GM19351 (cell line): Measurements from ENCODE around the gene GLUD2.
A peak's percentile ranks its signal among the peaks of the same experiment; 100 is the strongest.
"Not testable (repeated sequence)": the region's sequence is repeated elsewhere in the genome, so short reads cannot be mapped to it uniquely, and the experiment has no call there.

Experiments used
- ATAC-seq: cut with Tn5 transposase; IDR thresholded peaks from one replicate; pipeline ENCODE4 v1.9.1; 2021; ENCODE audit warnings: mild to moderate bottlenecking, moderate library complexity; ENCODE audit not compliant: unreplicated experiment

The GLUD2 gene

GRCh38 chrX:121047441-121048419 lies at the start of gene GLUD2:
Gene GLUD2, plus strand, starts transcription at chrX:121047610. Its CDS starts 75 bp downstream, at chrX:121047685.
- ATAC-seq = peak; percentile 84

GRCh38 chrX:120999413-120999812 lies 48.0 kb upstream of the GLUD2 start:
- peak; percentile 70 for ATAC-seq

DNA sequence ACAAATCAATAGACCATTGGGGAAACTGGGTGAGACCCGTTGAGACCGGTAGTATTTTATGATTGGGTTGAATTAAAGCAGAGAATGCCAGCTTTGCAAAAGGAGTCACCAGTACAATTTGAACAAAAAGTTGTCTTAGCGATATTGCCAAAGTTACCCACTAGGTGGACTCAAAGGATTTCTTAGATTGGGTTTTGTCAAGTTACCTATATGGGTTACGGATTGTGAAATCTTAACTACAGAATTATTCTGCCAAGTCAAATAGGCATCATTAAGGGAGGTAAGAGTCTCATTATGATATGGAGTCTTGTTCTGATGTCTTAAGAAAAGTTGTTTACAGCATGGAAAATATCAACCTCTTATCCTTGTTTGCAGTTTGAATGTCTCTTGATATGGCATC lies 46.8 kb upstream of the GLUD2 start:
- ATAC-seq = no peak

- ATAC-seq = no peak
Measured at GRCh38 chrX:121008920-121009319, 38.5 kb upstream of the GLUD2 start.

DNA sequence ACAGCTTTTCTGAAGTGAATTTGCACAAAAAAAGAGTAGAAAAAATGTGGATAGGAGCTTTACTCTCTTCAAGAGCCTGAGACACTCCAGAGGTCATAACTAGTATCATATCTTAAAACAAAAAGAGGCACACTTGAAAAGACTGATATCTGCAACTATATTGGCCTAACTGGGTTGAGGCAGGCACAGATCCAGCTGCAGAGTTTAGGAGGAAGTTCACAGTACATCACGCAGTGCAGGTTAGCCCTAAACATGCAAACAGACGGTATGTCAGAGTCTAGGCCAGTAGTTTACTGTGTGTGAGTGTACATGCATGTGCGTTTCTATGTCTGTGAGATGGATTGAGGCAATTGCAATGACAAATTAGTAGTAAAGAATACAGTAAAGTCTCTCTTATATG lies 37.6 kb upstream of the GLUD2 start:
- no peak for ATAC-seq

GRCh38 chrX:121010218-121010617 lies 37.2 kb upstream of the GLUD2 start:
- no peak for ATAC-seq

DNA sequence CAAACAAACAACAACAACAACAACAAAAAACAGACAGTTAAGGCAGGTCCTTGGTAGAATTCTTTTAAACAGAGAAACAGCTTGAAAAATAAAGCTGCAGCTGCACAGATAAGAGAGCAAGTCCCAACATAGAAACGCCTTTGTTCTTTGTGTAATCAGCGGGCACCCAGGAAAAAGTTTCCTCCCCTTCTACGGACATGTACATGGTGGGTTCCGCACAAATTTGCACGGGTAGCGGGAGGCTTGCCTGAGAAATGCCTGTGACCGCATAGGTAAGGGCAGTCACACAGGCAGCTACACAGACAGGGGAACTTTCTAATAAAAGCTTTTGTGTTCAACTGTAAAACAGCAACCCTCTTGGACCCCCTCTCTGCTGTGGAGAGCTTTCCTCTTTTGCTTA lies 36.2 kb upstream of the GLUD2 start:
- no peak for ATAC-seq

- ATAC-seq = no peak
Measured at GRCh38 chrX:121013897-121014455, 33.4 kb upstream of the GLUD2 start.

DNA sequence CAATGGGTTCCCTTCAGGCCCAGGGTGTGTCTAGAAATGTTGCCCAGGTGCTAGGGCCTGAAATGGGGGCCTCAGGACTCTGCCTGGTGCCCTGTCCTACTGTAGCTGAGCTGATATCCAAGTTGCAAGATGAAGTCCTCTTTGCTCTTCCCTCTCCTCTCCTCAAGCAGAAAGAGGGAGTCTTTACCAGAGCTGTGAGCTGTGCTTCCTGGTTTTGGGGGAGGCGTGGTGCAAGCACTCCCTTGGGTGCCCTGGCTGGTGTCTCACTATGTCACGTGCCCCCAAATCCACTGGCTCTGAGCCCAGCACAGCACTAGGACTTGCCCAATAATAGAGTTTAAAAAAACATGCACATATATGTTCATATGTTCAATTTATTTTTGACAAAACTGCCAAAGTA lies 32.6 kb upstream of the GLUD2 start:
- no peak for ATAC-seq

- no peak for ATAC-seq
Measured at GRCh38 chrX:121028419-121028818, 19.0 kb upstream of the GLUD2 start.

DNA sequence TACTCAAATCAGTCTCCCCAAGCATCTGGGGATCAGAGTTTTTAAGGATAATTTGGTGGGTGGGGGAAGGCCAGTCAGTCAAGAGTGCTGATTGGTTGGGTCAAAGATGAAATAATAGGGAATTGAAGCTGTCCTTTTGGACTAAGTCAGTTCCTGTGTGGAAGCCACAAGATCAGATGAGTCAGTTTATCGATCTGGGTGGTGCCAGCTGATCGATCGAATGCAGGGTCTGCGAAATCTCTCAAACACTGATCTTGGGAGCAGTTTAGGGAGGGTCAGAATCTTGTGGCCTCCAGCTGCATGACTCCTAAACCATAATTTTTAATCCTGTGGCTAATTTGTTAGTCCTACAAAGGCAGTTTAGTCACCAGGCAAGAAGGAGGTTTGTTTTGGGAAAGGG lies 17.3 kb upstream of the GLUD2 start:
- no peak for ATAC-seq

- ATAC-seq = no peak
Measured at GRCh38 chrX:121032531-121032930, 14.9 kb upstream of the GLUD2 start.

DNA sequence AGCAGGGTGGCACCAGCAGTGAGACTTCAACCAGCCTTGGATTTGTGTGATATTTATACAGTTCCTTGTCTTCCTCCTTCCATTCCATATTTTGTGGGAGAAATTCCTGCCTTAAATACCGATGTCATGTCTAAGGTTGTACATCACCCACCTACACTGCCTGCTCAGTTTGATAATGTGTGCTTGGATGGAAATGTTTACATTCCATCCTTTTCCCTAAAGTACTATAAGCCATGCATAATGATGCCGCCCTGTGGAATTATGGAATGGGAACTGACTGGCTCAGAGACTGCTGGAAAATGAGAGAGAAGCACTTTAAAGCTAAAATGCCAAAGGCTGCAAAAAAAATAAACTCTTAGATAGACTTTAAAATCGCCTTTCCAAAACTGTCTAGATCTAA lies 11.3 kb upstream of the GLUD2 start:
- no peak for ATAC-seq

DNA sequence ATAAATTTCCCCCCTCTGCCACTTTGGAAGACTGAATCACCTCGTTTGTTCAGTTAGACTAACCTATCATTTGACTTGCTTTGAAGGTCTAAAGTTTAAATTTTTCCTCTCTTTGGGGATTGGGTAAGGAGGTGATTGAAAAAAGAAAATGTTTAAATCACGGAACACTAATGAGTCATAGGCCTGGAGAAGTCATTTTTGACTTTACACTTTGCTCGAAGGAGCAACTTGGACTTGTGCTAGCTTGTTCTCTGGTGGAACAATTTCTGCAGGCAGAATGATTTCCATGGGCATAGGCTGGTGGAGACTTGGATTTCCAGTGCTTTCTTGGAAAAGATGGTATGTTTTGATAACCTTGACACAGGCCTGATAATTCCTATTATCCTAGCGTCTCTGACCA lies 10.5 kb upstream of the GLUD2 start:
- no peak for ATAC-seq

- ATAC-seq = no peak
Measured at GRCh38 chrX:121050781-121051180, 3.4 kb downstream of the GLUD2 start.

GRCh38 chrX:121052122-121052521 lies 4.7 kb downstream of the GLUD2 start:
- no peak for ATAC-seq

DNA sequence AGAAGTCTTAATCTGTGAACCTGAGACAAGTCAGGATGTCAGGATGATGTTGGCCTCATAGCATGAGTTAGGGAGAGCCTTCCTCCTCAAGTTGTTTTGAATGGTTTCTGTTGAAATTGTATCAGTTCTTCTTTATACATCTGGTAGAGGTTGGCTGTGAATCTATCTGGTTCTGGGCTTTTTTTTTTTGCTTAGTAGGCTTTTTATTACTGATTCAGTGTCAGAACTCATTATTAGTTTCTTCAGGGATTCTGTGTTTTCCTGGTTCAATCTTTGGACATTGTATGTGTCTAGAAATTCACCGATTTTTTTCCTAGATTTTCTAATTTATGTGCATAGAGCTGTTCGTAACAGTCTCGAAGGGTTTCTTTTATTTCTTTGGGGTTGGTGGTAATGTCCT lies 14.9 kb downstream of the GLUD2 start:
- ATAC-seq = no peak

DNA sequence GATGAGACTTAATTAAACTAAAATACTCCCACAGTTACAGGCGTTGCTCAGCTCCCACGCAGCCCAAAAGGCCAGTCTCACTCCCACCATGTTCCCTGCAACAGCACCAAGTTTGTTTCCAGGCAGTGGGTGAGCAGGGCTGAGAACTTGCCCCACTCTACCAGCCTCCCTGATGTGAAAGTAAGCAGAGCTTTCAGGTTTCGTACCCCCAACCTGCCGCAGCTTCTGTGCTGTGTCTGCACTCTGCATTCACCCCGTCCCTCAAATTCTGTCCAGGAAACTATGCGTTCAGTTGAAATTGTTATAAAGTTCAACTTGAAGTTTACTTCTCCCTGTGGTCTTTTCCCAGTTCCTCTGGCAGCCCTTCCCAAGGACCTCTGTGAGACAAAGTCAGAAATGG lies 17.2 kb downstream of the GLUD2 start:
- ATAC-seq = no peak

DNA sequence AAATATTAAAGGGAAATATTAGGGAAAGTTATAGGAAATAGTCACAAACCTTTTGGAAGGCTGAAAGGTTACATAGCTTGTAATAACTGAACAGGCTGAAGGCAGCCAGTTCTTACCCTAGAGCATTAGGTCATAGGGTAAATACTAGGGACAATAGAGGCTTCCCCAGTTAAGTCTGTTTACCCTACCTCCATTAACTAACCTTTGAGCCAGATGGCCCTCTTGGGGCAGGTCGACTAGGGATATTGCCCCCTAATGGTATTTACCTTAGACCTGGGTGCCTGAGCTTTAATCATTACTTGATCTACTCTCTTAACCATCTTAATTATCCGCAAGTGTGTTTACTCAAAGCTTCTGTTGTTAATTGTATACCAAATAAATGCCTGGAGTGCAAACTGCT lies 36.8 kb downstream of the GLUD2 start:
- ATAC-seq = not testable (repeated sequence)

DNA sequence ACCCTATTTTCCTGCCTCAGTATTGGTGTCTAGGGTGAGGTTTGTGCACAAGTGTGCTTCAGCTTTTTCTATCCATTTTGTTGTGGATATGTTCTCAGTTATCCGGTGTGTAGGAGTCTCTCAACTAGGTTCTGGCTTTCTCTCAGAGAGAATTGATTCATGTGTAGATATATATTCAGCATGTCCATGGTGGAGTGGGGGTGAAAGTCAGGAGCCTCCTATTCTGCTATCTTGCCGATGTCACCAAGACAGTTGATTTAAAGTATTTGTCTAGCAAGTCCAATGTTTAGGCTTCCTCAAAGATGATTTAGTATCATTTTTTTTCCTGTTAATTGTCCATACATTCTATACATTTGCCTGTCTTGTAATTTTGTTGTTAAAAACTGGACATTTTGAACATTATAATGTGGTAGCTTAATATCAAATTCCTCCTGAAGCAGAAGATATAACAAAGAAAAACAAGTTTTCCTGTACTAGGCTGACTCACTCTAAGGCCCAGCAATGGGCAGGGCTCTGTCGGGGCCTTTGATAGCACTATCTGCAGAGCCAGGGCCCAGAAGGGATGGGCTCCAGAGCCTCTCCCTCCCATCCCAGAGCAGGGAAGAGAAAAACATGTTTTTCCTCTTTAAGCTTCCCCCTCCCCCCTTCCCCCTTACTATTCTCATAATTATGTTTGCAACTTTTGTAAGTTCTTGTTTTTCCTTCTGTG lies 37.6 kb downstream of the GLUD2 start:
- no peak for ATAC-seq

DNA sequence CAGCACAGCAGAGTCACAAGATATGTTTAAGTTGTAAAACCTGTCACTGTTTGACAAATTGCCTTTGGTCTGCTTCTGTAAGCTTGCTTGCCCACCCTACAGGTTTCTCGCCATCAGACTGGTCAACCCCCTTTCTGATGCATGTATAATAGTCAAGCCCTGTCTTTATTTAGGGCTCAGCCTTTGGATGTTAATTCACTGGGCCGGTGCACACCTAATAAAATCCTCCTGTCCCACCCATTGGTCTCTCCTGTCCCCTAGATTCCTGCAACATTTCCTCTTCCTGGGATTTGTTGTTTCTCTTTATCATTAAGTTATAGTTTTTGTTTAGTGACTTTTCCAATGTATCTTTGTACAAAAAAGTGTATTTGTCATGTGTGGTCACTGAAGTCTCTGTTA lies 38.2 kb downstream of the GLUD2 start:
- ATAC-seq = no peak

- ATAC-seq = no peak
Measured at GRCh38 chrX:121093011-121093410, 45.6 kb downstream of the GLUD2 start.
